Erythroblast (primary cell): ENCODE measurements around the gene SIN3B.

ENCODE experiments used
- GATA1 ChIP-seq: IDR thresholded peaks from 2 replicates; pipeline ENCODE4 v1.6.1; 2011; ENCODE audit warnings: low read depth, mild to moderate bottlenecking, control low read depth, low read length, moderate library complexity
- POLR2A ChIP-seq: IDR thresholded peaks from 2 replicates; pipeline ENCODE4 v1.6.1; 2011; ENCODE audit warnings: mild to moderate bottlenecking, low read length

DNA sequence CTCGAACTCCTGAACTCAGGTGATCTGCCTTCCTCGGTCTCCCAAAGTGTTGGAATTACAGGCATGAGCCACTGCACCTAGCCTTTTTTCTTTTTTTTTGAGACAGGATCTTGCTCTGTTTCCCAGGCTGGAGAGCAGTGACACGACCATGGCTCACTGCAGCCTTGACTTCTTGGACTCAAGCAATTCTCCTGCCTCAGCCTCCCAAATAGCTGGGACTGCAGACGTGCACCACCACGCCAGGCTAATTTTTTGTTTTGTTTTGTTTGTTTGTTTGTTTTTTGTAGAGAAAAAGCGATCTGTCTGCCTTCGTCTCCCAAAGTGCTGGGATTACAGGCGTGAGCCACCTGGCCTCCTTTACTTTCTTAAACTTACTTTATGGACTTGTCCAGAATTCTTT, 6.5 kb upstream of the SIN3B start:
- no peak for TF ChIP-seq POLR2A
- TF ChIP-seq GATA1 = no peak
